Mucosa of stomach (tissue), 1 donor: ENCODE data around the gene ESPNL.
A peak's percentile ranks its signal among the peaks of the same experiment; 100 is the strongest.

Experiments used
- H3K27me3 ChIP-seq: one replicate; pipeline ENCODE4 v1.7.0; 2013; ENCODE audit warnings: mild to moderate bottlenecking, low read length; ENCODE audit not compliant: control insufficient read depth, insufficient read depth
- H3K36me3 ChIP-seq: one replicate; pipeline ENCODE4 v1.7.0; 2013; ENCODE audit warnings: low read length; ENCODE audit not compliant: control insufficient read depth, insufficient read depth
- H3K4me1 ChIP-seq: one replicate; pipeline ENCODE4 v1.7.0; 2013; ENCODE audit warnings: mild to moderate bottlenecking, low read length; ENCODE audit not compliant: control insufficient read depth, insufficient read depth
- H3K4me3 ChIP-seq: one replicate; pipeline ENCODE4 v1.7.0; 2013; ENCODE audit warnings: low read length
- H3K9ac ChIP-seq: one replicate; pipeline ENCODE4 v1.7.0; 2013; ENCODE audit warnings: mild to moderate bottlenecking, low read length, moderate library complexity
- H3K9me3 ChIP-seq: one replicate; pipeline ENCODE4 v1.7.0; 2013; ENCODE audit warnings: mild to moderate bottlenecking, low read length, moderate library complexity; ENCODE audit not compliant: control insufficient read depth
- donor health status: Pancreatic carcinoma.

ESPNL gene

DNA sequence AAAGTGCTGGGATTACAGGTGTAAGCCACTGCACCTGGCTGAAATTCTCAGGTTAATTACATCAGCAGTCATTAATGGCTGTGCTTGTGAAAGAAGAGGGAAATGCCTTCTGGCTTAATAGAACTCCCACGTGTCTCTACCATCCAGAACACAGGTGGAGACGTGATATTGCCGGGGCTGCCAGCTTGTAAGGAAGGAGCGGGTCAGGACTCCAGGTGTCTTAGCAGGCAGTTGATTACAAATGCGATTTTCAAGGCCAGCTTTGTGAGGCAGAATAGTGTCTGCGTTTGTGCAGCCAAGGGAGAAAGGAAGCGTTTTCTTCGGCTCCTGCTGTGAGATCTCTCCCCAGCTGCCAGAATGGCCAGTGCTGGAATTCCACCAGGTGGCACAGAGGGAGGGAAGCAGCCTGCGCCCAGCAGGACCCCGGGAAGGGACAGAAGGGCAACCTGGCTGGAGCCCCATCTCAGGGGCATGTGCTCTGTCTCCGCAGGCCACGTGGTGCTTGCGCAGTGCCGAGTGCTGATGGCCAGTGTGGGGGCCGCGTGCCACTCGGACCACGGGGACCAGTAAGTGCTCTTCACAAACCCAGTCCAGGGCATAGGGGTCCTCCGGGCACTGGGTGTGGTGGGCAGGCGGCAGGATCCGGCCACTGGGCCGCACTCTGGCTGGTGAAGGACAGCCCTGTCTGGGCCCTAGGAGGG is 3.7 kb upstream of the ESPNL start:
- Histone ChIP-seq H3K4me1 (peaks cover 8% of the 10 kb centered on the region), H3K9me3 (no peaks in the 10 kb centered on the region), H3K27me3 (no peaks in the 10 kb centered on the region), H3K4me3 (no peak overlapping the region), H3K9ac (no peak overlapping the region), H3K36me3 (no peaks in the 10 kb centered on the region)

DNA sequence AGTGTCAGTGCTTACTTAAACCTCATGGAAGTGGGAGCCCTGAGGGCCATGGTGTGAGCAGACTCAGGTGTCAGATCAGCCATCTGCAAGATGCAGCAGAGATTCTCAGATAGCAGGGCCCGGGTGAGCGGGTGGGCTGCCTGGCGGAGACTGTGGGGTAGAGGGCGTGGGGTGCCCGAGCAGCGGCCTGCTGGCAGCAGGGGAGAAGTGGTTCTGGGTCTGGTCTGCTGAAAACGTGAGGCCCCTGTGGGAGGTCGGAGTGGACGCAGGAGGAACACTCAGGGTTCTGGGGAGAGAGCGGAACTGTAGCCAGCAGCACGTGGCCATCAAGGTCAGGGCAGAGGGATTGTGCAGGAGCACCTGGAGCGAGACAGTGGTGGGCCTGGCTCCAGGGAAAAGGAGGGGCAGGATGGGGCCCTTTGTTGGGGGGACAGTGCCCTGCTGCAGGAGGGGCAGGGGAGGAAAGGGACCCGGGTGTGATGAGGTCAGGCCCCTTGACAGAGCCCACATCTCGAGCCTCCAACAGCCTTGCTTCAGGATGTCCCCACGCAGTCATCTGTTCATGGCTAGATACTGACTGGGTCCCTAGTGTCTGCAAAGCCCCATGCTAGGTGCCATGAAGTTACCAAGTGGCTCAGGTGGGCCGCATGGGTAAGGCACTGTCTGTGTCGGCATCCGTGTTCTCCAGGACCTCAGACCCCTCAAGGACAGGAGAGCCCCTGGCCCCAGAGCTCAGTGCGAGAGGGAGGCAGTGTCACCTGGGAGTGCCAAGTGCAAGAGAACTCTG is 2.7 kb upstream of the ESPNL start:
- no peaks in the 10 kb centered on the region for H3K27me3 ChIP-seq
- peaks cover 8% of the 10 kb centered on the region for H3K4me1 ChIP-seq
- no peaks in the 10 kb centered on the region for H3K36me3 ChIP-seq
- no peak overlapping the region for H3K4me3 ChIP-seq
- H3K9ac ChIP-seq = no peak overlapping the region
- no peaks in the 10 kb centered on the region for H3K9me3 ChIP-seq

DNA sequence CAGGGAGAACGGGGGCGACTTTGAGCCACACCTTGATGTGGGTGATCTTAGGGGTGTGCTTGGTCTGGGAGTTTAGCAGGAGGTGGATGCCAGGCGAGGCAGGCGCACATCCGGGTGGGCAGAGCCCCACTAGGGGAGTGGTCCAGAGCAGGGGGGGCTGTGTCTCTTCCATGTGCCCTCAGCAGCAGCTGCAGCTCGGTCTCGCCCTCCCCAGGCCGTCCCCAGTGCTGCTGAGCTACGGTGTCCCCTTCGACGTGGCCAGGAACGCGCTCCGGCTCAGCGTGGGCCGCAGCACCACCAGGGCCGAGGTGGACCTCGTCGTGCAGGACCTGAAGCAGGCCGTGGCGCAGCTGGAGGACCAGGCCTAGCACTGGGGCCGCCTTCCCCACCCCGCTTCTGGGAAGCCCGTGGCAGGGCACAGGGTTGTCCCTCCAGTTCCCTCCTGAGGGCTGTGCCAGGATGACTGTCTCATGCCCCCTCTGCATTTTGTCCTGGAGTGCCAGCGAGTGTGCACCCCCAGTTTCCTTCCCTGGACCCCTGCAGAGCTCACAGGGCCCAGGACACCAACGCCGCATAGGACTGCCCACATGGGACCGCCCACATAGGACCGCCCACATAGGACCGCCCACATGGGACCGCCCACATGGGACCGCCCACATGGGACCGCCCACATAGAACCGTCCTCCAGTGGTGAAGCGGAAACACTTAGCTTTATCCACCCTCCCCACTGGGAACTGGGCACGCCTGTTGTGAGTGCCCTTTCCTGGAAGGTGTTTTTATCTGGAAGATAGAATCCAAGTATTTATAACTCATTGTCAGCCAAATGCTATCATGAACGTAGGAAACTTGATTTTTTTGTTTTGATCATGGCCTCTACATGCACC is 1.9 kb upstream of the ESPNL start:
- no peaks in the 10 kb centered on the region for H3K27me3 ChIP-seq
- no peaks in the 10 kb centered on the region for H3K9me3 ChIP-seq
- H3K36me3 ChIP-seq = no peaks in the 10 kb centered on the region
- H3K9ac ChIP-seq = peak overlapping the region; percentile 3
- H3K4me3 ChIP-seq = no peak overlapping the region
- peaks cover 8% of the 10 kb centered on the region for H3K4me1 ChIP-seq

DNA sequence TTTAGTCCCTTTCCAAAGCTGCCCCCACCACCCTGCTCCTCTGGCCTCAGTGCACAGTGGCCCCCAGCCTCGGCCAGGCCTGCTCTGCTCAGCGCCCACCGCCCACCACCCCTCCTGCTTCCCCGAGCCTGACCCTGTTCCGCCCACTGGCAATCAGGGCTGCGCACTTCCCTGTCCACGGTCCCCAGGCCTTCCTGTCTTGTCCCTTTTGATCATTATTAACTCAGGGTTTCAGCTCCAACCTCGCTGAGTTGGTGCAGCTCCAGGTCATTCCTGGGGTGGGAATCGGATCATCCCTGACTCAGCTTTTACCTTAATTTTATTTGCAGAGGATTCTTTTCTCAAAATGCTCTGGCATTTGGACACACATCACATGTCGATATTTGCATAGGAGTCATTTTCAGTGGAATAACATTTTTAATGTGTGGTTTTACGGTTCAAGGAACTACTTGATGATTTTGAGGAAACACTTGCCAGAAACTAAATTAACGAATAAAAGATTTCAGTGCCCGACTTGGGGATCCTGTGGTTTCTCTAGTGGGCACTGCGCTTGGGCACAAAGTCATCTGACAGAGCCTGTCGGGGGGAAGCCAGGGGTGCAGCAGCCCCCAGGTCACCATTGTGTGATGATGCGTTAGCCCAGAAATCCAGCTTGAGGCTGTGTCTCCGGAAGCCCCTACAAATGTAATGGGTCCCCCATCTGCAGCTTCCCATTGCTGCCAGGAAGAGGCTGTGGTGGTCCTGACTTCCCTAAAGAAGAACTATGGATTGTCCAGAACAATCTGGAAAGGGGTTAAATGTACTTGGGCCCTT is 1.0 kb upstream of the ESPNL start:
- no peaks in the 10 kb centered on the region for H3K36me3 ChIP-seq
- H3K4me1 ChIP-seq = peaks cover 8% of the 10 kb centered on the region
- H3K9ac ChIP-seq = peak overlapping the region; percentile 3
- no peak overlapping the region for H3K4me3 ChIP-seq
- H3K9me3 ChIP-seq = no peaks in the 10 kb centered on the region
- H3K27me3 ChIP-seq = no peaks in the 10 kb centered on the region

DNA sequence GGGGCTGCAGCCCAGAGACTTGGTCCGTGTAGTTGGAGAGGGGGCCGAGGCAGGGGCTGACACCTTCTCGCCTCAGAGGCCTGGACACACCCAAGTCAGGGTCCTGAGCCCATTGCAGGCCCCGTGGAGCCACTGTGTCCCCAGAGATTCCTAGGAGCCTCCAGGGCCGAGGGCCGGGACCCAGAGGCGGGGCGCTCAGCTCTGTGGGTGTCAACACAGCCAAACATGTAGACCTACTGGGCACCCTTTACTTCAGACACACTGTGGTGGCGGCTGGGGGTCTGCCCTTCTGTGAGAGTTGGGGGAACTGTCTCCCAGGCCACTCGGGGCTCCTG is 459 bp upstream of the ESPNL start:
- H3K4me1 ChIP-seq = peaks cover 8% of the 10 kb centered on the region
- H3K9ac ChIP-seq = no peak overlapping the region
- H3K9me3 ChIP-seq = no peaks in the 10 kb centered on the region
- H3K36me3 ChIP-seq = no peaks in the 10 kb centered on the region
- no peak overlapping the region for H3K4me3 ChIP-seq
- H3K27me3 ChIP-seq = no peaks in the 10 kb centered on the region

DNA sequence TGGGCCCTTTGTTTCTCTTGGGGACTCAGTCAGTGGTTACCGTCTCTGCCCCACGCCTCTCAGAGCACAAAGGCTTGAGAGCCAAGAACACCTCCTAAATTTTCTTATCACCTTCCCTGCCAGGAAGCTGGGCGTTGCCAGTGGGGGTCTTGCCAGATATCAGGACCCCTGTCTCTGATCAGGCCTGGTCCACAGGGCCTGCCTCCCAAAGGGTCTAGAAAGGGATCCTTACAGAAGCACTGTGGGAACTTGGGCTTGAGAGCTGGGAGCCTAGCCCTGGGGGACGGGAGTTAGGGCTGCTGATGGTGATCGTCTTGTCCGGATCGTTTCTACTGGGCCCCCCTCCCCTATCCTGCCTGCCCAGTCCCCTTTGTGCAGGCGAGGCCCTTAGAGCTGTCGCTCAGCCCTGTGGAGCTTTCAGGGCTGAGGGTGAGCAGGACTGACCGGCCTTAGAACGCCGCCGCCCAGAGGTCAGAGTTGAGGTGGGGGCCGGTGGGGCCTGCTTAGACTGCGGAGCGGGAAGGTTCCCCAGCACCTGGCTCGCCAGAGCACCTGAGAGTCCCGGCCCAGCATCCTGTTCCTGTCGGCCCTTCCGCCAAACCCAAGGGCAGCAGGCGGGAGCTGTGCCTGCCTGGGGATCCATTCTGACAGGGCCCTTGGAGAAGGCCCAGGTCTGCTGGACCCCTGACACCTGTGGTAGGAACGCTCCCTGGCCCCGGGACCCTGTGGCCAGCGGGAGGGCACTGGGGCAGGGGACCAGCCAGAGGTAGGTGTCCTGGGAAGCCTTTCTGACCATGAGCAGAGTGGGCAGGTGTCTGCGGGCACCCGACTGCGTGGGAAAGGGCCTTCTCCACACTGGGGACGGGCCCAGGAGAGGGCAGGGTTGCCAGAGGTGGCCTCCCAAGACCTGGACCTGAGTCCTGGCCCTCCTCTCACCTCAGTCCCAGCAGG is 956 bp downstream of the ESPNL start:
- Histone ChIP-seq H3K36me3 (no peaks in the 10 kb centered on the region), H3K4me3 (no peak overlapping the region), H3K9me3 (no peaks in the 10 kb centered on the region), H3K27me3 (no peaks in the 10 kb centered on the region), H3K4me1 (peaks cover 8% of the 10 kb centered on the region), H3K9ac (no peak overlapping the region)

DNA sequence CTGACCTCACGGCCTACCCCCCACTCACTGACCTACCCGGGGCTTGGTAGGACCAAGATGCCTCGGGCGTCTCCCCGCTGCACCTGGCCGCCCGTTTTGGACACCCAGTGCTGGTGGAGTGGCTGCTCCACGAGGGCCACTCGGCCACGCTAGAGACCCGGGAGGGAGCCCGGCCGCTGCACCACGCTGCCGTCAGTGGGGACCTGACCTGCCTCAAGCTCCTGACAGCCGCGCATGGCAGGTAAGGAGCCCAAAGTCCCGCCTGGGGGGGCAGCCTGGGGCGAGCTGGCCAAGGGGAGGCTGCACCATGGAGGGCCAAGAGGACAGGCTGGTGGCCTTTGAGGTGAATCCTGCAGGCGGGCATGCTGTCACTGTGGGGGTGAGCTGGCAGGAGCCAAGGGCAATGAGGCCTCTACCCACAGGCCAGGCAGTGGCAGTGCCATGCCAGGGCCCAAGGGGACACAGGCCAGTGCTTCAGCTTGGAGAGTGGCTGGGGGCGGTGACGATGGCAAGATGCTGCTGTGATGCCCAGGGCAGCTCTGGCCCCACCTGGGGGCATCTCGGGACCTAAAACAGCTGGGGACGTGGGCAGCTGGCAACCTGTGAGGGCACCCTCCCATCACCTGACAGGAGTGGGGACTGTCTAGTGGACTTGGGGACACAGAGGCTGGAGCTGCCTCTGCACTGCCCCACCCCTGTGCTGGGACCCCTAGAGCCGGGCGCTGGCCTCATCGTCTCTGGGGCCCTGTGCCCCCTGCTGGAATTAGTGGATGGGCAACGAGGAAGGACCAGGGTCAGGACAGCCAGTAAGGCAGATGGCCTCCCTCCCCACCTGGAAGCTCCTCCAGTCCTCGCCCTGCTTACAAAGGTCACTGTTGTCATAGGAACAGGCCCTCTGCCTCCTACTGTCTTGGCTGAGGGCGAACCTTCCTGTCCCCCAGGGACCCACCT is 2.0 kb downstream of the ESPNL start:
- Histone ChIP-seq H3K9ac (no peak overlapping the region), H3K27me3 (peaks cover 6% of the 10 kb centered on the region), H3K9me3 (no peaks in the 10 kb centered on the region), H3K4me1 (peaks cover 17% of the 10 kb centered on the region), H3K36me3 (no peaks in the 10 kb centered on the region), H3K4me3 (no peak overlapping the region)

DNA sequence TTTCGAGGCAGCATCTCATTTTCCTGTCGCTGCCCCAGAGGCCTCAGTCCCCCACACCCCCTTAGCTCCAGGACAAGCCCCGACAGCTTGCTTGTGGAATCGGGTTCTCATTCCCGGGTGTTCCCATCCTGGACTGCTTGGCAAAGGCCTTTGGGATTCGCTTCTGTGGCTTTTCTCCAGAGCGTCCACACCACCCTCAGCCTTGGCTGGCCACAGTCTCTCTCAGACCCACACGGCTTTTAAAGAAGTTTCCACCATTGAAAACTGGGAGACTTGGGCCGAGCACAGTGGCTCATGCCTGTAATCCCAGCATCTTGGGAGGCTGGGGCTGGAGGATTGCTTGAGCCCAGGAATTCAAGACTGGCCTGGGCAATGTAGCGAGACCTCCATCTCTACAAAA is 2.7 kb downstream of the ESPNL start:
- Histone ChIP-seq H3K36me3 (no peaks in the 10 kb centered on the region), H3K9ac (no peak overlapping the region), H3K4me3 (no peak overlapping the region), H3K4me1 (peaks cover 23% of the 10 kb centered on the region), H3K9me3 (no peaks in the 10 kb centered on the region), H3K27me3 (peaks cover 11% of the 10 kb centered on the region)

DNA sequence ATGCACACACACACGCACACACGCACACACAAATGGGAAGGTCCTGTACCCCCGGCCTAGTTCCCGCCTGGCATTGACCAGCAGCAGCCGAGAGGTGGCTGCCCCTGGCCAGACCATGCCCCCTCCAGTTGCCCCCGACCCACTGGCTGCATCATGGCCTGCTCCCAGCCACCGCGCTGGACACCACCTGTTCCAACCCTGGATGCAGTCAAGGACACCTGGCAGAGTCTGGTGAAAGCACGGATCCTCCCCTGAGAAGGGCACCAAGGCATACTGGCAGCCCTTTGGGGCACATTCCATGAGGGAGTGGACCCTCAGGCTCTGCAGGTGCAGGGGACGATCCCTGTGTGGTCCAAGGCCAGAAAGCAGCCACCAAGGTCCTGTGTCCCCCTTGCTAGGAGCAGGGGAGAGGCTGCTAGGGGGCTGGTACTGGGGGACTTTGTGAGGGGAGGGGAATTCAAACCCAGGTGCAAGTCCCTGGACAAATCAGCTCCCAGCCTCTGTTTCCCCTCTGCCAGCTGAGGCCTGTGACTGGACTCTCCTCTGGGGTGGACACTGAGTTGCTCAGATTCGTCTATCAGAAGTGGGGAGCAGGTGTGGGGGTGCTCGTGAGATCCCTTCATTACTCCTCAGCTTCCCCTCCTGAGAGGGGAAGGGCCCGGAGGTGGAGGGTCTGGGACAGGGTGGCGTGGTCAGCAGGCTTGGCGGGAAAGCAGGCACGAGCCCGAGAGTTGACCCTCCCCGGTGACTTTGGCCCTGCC is 3.5 kb downstream of the ESPNL start:
- Histone ChIP-seq H3K36me3 (no peaks in the 10 kb centered on the region), H3K4me1 (peaks cover 23% of the 10 kb centered on the region), H3K27me3 (peaks cover 11% of the 10 kb centered on the region), H3K9me3 (no peaks in the 10 kb centered on the region), H3K9ac (no peak overlapping the region), H3K4me3 (no peak overlapping the region)
